ENCODE results near the gene ZCCHC24. TPM values are rescaled to one million over a fixed set of nuclear protein-coding genes. Genes with fewer than 3 reads are reported as not detected.

The ZCCHC24 gene
- total RNA-seq, 2 experiments from 2014 or later: 0.67 to 0.85 TPM

- peaks cover 10% of the 10 kb centered on the region for H3K27me3 Mint-ChIP-seq
Measured at GRCh38 chr10:79492256-79492655, 46.8 kb upstream of the ZCCHC24 start.

GRCh38 chr10:79491143-79491835 is 45.9 kb upstream of the ZCCHC24 start:
- Mint-ChIP-seq H3K4me3 (no peak overlapping the region), H3K9me3 (no peaks in the 10 kb centered on the region), H3K27ac (no peak overlapping the region), H3K27me3 (peaks cover 4% of the 10 kb centered on the region), H3K36me3 (ENCODE audit: low read depth) (no peaks in the 10 kb centered on the region), H3K4me1 (ENCODE audit: low read depth) (no peaks in the 10 kb centered on the region)
- no peak for ATAC-seq (ENCODE audit: poor library complexity)
- no peaks in the 10 kb centered on the region for H3K27me3 ChIP-seq (ENCODE audit: control insufficient read depth in 1 of 2, insufficient read depth in 2 of 2, low read length in 2 of 2)
- H3K36me3 ChIP-seq (ENCODE audit: insufficient read depth, low read length): no peaks in the 10 kb centered on the region
- ChIA-PET POLR2A (no interaction called here), CTCF (no interaction called here)
- H3K4me1 ChIP-seq (ENCODE audit: insufficient read depth, low read length): no peaks in the 10 kb centered on the region
- intact Hi-C loops (cut with DNase I, micrococcal nuclease): no loop called here
- no peak for TF ChIP-seq CTCF (IDR thresholded peaks at IDR 0.05)
- H3K27ac ChIP-seq (ENCODE audit: low read depth in 1 of 2, low read length in 2 of 2): no peak overlapping the region
- peak in 1 of 14 experiments; percentile 12 for DNase-seq
- H3K4me3 ChIP-seq (ENCODE audit: low read length): no peak overlapping the region
- no peaks in the 10 kb centered on the region for H3K9me3 ChIP-seq (ENCODE audit: control insufficient read depth in 1 of 2, insufficient read depth in 1 of 2, low read length in 2 of 2)

More at GRCh38 chr10:79492256-79492655, 46.8 kb upstream of the ZCCHC24 start:
- Mint-ChIP-seq H3K36me3 (ENCODE audit: low read depth) (no peaks in the 10 kb centered on the region), H3K4me3 (no peak overlapping the region), H3K9me3 (no peaks in the 10 kb centered on the region), H3K4me1 (ENCODE audit: low read depth) (no peaks in the 10 kb centered on the region), H3K27ac (no peak overlapping the region)
- ATAC-seq (ENCODE audit: poor library complexity) (no peak), DNase-seq (no peak)
- H3K9me3 ChIP-seq (ENCODE audit: control insufficient read depth in 1 of 2, insufficient read depth in 1 of 2, low read length in 2 of 2): no peaks in the 10 kb centered on the region
- H3K36me3 ChIP-seq (ENCODE audit: insufficient read depth, low read length): no peaks in the 10 kb centered on the region
- ChIA-PET CTCF (no interaction called here), POLR2A (no interaction called here)
- intact Hi-C loops (cut with DNase I, micrococcal nuclease): no loop called here
- no peak overlapping the region for H3K27ac ChIP-seq (ENCODE audit: low read depth in 1 of 2, low read length in 2 of 2)
- no peaks in the 10 kb centered on the region for H3K4me1 ChIP-seq (ENCODE audit: insufficient read depth, low read length)
- no peak for TF ChIP-seq CTCF (IDR thresholded peaks at IDR 0.05)
- H3K4me3 ChIP-seq (ENCODE audit: low read length): no peak overlapping the region
- peaks cover 0 to 3% of the 10 kb centered on the region in 2 experiments for H3K27me3 ChIP-seq (ENCODE audit: control insufficient read depth in 1 of 2, insufficient read depth in 2 of 2, low read length in 2 of 2)

- Mint-ChIP-seq H3K4me1 (ENCODE audit: low read depth) (no peaks in the 10 kb centered on the region), H3K4me3 (no peak overlapping the region), H3K27me3 (no peaks in the 10 kb centered on the region), H3K36me3 (ENCODE audit: low read depth) (no peaks in the 10 kb centered on the region), H3K9me3 (no peaks in the 10 kb centered on the region), H3K27ac (no peak overlapping the region)
- DNase-seq: no peak
- H3K4me1 ChIP-seq (ENCODE audit: insufficient read depth, low read length): no peaks in the 10 kb centered on the region
- no peak for TF ChIP-seq CTCF (IDR thresholded peaks at IDR 0.05)
- H3K9me3 ChIP-seq (ENCODE audit: control insufficient read depth in 1 of 2, insufficient read depth in 1 of 2, low read length in 2 of 2): no peaks in the 10 kb centered on the region
- ChIA-PET POLR2A (no interaction called here), CTCF (no interaction called here)
- H3K27ac ChIP-seq (ENCODE audit: low read depth in 1 of 2, low read length in 2 of 2): no peak overlapping the region
- H3K4me3 ChIP-seq (ENCODE audit: low read length): no peak overlapping the region
- ATAC-seq (ENCODE audit: poor library complexity): no peak
- H3K27me3 ChIP-seq (ENCODE audit: control insufficient read depth in 1 of 2, insufficient read depth in 2 of 2, low read length in 2 of 2): no peaks in the 10 kb centered on the region
- no peaks in the 10 kb centered on the region for H3K36me3 ChIP-seq (ENCODE audit: insufficient read depth, low read length)
- intact Hi-C loops (cut with DNase I, micrococcal nuclease): no loop called here
Measured at GRCh38 chr10:79490400-79491142, 45.1 kb upstream of the ZCCHC24 start.

Data from CD4-positive, alpha-beta T cell (primary cell).